ENCODE data around the gene TMEM19.

DNA sequence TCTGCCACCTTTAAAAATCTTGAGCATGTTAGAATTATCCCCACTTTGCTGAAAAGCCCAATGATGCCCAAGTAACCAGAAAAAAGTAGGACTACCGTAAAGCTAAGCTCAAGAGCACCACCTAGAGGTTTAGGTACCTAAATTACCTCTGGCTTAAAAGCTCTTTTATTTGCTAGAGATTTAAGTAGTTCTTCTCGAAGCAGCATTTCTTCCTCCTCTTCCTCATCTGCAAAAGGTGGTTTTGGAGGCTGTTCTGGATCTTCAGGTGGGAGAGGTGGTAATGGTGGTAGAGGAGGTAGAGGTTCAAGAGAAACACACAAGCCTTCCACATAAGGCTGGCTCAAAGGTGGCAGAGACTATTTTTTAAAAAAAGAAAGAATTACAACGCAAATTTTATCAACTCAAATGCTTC is 49.2 kb upstream of the TMEM19 start:
- no peak for TF ChIP-seq EZH2 (IDR thresholded peaks at IDR 0.05; ENCODE audit: insufficient read depth, poor library complexity, severe bottlenecking)
- no peak for TF ChIP-seq EZH2phosphoT487 (IDR thresholded peaks at IDR 0.05; ENCODE audit: insufficient read depth, low read depth)
